ENCODE measurements around the gene SGSM2.

SGSM2 gene

DNA sequence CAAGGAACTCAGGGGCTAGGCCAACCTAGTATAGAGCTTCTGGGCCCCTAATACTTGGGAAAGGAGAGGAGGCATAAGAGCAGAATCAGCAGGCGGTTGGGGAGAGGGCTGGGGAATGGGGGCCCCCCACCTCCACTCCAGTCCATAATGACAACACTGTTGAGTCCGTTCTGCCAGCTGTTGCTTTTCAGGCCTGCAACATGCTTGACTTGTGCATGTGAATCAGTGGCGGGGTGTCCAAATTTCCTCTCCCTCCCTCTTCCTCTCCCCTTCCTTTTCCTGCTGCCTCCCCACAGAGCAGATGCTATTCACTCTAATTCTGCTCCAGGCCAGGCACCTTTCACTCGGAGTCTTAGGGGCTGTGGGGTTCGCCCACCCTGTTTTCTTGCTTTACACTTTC, 31.7 kb downstream of the SGSM2 start:
- DNase-seq = no peak

DNA sequence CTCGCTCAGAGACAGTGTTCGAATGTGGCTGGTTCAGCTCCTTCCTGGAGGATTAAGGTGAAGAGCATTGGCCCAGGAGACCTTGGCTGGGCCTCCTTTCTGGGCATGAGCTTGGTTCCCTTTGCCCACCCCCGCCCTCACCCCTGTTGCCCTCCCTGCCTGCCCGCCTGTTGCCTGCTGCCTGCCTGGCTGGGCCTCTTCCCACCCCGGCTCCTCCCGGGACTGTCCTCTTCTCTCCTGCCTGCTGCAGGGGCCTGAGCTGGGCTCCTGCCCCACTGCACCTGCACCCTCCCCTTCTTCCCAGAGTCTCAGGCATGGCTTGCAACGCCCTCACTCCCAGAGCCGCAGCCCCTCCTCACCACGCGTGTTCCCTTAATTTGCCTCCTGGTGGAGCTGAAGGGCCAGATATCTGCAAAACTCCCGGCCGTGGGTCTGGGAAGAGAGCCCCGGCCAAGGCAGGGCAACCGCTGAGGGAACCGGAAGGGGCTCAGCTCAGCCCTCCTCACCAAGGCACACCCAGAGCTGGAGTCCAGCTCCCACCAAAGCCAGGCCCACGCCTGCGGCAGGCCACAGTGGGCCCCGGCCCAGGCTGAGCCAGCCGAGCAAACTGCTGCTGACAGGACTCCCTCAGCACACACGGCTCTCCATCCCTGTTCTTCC, 32.4 kb downstream of the SGSM2 start:
- no peak for DNase-seq

DNA sequence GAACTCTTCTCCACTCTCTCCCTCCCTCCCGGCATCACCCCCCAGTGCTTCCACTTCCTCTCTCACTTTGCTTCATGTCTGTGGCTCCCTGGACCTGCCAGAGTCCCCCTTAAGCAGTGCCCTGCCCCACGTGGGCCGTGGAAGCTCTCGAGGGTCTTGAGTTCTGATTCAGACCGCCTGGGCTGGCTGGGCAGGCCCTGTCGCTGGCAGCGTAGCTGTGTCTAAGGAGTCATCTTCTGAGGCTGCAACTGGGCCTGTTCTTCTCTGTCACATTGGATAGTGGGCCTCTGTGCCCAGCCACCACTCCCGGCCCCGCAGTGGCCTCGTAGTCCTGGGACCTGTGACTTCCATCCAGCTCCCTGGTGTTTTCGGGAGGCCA, 32.9 kb downstream of the SGSM2 start:
- no peak for DNase-seq

DNA sequence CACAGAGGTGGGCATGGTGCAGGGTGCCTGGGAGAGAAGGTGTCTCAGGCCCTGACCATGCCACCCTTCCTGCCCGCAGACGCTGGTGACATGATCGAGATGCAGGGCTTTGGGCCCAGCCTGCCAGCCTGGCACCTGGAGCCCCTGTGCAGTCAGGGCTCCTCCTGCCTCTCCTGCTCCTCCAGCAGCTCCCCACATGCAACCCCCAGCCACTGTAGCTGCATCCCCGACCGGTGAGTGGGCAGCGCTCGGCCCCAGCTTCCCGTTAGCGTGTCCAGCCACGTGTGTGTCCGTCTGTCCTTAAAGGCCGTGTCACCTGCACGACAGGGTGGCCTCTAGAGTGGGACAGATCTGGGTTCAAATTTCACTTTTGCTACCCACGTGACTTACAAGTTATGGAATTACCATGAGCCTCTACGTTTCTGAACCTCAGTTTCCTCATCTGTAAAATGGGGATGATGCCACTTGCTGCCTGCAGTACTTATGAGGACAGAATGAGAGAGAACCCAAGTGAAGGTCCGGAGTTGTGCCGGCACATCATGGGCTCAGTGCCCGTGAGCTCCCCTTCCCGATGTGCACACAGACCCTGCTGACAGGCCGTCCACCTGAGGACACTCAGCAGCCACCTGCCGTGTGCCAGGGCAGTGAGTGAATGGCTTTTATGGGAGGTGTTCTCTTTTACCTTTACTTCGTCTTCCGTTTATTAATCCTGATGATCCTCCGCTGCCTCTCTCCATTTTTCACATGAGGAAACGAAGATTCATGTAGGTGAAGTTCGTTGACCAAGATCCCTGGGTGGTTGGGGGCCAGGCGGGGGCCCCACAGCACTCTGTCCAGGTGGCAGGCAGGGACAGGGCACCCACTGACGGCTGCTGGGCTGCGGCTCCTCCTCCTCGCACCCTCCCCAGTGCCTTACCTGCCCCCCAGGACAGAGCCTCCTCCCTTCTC, 34.2 kb downstream of the SGSM2 start:
- no peak for DNase-seq

DNA sequence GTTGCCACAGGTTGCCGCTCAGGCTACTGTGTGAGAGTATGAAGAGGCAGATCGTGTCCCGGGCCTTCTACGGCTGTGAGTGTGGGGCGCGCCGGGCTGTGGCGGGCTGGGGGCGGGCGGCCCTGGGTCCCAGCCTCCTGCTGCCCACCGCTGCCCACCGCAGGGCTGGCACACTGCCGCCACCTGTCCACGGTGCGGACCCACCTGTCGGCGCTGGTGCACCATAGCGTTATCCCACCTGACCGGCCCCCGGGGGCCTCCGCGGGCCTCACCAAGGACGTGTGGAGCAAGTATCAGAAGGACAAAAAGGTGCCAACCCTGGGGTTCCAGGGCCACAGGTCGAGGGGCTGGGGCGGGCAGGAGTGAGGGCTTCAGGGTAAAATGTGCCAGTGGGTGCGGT, 34.9 kb downstream of the SGSM2 start:
- DNase-seq = no peak

DNA sequence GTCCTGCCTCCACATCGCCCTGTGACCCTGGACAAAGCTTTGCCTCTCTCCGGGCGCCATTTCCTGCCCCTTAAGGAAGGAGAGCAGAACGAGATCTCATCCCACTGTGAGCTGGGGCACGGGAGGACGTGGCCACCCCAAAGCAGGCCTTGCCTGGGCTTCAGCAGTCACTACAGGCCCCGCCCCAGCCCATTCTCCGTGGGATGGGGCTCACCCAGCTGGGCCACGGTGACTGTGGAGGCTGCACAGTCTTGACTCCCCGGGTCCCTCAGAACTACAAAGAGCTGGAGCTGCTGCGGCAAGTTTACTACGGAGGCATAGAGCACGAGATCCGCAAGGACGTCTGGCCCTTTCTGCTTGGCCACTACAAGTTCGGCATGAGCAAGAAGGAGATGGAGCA, 35.4 kb downstream of the SGSM2 start:
- DNase-seq = no peak

DNA sequence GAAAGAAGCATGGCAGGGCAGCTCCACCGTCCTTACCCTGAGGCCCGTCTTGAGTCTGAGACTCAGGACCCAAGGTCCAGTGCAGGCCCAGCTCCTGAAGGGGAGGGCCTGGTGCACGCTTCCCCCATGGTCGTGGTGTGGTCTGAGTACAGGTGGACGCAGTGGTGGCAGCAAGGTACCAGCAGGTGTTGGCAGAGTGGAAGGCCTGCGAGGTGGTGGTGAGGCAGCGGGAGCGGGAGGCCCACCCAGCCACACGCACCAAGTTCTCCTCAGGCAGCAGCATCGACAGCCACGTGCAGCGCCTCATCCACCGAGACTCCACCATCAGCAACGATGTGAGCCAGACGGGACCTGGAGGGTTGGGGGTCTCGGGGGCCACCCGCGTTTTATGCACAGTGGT, 35.9 kb downstream of the SGSM2 start:
- no peak for DNase-seq

DNA sequence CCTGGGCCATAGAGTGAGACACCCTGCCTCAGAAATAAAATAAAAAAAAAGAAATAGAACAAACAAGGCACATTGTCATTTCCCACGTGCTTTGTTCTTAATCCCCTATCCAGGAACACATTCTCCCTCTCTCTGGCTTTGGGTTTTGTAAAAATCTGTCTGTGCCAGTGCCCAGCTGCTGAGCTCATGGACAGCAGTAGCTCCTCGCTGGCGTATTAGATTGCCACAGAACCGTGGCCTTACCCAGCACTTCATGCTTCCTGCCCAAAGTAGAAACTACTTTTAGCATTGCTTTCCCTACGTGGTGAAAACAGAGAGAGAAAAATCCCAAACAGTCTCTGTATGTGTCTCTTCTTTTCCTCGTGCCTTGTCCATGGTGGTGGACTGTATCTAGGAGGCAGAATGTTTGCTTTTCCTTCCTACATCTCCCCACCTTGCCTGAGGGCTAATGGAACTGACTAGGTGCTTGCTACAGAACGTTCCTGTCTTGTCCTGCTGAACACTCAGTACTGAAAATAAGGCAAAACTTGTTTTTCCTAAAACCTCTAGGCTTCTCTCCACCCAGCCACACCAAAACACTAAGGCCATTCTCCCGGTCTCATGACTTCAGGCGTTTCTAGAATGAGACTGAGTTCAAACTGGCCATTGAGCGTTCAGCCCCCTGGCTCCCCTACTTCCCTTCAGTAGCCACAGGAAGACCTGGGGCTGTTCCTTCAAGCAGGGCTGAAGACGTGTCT, 37.4 kb downstream of the SGSM2 start:
- DNase-seq = no peak

DNA sequence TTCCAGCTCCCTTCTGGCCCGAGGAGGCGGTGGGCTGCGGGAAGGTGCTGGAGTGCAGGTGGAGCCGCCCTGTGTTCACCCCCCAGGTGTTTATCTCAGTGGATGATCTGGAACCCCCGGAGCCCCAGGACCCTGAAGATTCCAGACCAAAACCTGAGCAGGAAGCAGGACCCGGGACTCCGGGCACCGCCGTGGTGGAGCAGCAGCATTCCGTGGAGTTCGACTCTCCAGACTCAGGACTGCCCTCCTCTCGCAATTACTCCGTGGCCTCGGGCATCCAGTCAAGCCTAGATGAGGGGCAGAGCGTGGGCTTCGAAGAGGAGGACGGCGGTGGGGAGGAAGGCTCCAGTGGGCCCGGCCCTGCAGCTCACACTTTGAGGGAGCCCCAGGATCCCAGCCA, 38.1 kb downstream of the SGSM2 start:
- no peak for DNase-seq

DNA sequence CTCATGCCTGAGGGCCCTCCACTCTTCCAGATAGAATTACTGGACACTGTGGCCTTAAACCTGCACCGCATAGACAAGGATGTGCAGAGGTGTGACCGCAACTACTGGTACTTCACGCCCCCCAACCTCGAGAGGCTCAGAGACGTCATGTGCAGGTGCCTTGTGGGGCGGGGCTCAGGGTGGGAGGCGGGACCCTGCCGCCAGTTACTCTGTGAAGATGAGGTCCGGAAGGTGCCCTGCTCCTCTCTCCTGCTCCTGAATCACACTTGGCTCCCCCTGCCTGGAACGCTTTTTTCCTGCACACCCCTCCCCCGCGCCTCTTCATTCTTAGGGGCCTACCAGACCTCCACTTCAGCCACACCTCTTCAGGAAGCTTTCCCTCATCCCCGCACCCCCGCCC, 38.8 kb downstream of the SGSM2 start:
- no peak for DNase-seq

DNA sequence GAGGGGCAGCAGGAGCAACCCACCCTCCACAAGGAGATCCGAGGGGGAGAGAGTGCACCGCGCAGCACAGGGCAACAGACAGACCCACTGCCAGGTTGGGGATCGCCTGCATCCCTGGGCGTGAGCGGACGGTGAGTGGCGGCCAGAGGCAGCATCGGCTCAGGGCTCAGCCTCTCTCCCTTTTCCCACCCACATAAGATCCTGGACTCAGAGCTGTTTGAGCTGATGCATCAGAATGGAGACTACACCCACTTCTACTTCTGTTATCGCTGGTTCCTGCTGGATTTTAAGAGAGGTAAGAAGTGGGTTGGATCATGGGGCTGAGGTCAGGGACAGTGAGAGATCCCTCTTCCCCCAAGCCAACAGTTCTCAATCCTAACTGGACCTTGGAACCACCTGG, 40.4 kb downstream of the SGSM2 start:
- DNase-seq = no peak

DNA sequence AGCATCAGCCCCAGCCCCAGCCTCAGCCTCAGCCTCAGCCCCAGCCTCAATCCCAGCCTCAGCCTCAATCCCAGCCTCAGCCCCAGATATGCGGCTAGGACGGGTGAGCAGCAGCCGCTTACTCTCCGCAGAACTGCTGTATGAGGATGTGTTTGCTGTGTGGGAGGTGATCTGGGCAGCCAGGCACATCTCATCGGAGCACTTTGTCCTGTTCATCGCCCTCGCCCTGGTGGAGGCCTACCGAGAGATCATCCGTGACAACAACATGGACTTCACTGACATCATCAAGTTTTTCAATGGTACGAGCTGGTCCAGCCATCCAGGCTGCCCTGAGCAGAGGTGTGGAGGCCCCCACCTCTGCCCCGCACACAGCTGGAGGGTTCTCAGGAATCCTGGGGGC, 41.6 kb downstream of the SGSM2 start:
- no peak for DNase-seq

DNA sequence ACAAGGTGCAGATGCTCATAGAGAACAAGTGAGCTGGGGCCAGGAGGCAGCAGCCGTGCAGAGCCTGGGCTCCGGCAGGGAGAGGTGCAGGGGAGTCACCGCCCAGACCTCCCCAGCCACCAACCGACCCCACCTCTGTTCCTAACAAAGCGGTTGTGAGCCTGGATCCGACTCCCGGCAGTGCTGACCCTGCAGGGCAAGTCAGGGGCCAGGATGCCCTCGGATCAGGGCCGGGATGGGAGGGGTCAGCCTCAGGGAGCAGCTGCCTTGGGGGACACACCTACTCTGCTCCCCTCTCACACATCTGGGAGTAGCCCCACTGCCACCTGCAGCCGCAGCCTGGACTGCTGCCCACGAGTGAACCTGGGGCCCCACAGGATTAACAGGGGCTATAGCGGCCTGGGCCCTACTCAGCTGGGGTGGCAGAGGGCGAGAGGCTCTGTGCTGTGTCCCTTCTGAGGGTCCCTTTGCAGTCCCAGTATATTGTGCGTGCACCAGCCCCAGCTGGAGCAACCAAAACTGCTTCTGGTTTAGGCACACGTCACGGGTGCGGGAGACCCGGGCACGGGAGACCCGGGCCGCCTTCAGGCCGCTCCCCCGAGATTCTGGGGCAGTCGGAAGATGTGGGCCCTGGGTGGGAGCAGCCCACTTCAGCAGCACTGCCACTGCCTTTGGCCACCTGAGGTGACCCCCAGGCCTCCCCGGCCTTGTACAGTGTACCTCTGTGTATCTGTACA, 42.4 kb downstream of the SGSM2 start:
- no peak for DNase-seq

DNA sequence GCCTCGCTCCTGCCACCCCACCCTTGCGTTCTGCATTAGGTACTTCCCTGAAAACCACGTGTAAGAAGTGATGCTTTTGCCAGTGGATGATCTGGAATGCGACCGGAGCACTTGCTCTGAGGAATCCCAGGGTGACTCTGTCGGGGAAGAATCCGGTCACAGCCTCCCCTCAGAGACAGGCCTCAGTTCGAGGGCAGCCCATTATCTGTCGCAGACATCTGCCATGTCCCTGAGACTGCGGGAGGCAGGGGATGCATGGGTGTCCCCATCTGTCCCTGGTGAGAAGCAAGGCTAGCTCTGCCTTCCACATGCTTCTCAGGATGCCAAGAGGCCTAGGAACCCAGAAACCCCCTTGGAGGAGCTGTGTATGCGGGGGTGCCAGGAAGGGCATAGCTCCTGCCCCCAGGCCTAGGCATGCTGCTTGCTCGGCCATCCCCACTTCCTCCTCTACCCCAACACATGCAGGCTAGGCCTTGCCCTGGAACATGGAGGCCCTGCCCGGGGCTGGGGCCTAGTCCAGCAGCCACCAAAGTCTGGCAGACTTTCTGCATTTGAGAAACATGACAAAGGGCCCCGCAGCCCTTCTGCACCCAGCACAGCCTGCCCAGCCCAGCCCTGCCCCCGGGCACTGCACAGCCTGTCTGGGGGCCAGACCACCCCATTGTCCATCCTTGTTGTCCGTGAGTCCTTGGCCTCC, 43.1 kb downstream of the SGSM2 start:
- DNase-seq = no peak

DNA sequence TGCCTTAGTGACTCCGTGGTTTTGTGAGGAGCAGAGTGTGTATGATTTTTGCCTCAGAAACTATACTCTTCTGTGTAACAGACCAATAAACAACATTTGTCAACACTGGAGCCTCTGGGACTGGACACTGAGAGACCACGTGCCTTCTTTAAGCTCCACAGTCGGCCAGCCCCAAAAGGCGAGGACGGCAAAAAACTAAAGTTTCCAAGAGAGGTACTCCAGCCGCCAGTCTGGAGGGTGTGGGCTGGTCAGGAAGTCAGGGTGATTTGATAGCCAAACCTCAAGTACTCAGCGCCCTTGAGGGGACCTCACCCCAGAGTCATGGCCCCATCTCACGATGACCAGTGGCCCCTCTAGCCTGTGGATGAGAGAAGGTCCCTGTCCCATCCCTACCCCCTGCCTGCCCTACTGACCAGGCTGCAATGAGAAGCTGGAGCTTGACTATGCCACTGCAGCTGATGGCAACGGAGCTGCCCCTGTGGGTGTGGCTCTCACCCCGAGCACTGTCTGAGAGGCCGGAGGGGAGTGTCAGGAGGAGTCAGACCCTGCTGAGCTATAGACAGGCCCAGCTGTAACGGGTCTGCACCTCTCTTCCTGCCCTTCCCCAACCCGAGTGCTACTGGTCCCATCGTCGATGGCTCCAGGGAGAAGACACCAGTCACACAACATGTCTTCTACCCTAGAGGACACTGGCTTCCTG, 43.8 kb downstream of the SGSM2 start:
- no peak for DNase-seq

DNA sequence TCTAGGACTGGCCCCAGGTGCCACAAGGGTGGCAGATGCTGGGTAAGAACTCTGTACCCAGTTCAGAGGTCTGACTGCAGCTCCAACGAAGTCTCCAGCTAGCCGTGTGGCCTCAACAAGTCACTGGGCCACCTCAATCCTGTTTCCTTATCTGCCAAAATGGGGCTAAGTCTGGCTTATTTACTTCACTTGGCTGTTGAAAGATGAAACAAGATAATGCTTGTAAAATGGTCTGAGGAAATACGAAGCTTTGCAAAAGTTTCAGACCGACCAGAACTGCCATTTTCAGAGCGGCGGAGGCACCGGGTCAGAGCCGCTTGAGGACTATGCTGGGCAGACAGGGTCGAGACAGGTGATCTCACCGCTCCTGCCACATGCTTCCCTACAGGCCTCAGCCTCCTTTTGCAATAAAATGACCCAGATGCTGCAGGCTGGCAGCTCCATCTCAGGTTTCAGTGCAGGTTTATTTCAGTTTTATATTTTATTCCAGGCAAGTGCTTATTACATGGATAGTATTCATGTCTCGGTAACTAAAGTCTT, 46.4 kb downstream of the SGSM2 start:
- no peak for DNase-seq

DNA sequence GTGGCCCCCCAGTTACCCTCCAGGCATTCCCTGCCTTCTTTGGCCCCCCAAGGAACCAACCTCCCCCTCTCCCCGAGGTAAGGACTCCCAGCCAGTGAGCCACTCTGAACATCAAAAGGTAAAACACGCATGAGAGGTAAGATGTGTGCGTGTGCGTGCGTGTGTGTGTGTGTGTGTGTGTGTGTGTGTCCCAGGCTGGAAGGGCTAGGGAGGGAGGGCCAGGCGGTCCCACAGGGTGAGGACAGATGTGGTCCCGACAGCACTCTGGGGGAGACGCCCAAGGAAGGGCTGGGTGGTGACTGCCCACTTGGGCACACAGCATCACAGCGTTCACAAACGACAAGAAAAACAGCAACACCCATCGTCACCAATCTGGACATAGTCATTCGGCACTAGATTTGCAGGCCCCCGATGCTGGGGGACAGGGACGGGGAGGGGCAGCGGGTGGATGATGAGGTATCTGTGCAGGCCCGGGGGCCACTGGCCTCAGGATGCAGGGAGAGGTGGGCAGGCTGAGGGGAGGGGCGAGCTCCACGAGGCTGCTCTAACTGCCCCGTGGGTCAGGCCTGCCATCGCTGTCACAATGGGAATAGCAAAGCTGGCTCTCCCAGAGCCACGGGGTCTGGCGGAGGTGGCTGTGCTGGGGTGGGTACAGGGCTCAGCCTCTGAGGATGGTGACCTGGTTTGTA, 47.3 kb downstream of the SGSM2 start:
- no peak for DNase-seq

DNA sequence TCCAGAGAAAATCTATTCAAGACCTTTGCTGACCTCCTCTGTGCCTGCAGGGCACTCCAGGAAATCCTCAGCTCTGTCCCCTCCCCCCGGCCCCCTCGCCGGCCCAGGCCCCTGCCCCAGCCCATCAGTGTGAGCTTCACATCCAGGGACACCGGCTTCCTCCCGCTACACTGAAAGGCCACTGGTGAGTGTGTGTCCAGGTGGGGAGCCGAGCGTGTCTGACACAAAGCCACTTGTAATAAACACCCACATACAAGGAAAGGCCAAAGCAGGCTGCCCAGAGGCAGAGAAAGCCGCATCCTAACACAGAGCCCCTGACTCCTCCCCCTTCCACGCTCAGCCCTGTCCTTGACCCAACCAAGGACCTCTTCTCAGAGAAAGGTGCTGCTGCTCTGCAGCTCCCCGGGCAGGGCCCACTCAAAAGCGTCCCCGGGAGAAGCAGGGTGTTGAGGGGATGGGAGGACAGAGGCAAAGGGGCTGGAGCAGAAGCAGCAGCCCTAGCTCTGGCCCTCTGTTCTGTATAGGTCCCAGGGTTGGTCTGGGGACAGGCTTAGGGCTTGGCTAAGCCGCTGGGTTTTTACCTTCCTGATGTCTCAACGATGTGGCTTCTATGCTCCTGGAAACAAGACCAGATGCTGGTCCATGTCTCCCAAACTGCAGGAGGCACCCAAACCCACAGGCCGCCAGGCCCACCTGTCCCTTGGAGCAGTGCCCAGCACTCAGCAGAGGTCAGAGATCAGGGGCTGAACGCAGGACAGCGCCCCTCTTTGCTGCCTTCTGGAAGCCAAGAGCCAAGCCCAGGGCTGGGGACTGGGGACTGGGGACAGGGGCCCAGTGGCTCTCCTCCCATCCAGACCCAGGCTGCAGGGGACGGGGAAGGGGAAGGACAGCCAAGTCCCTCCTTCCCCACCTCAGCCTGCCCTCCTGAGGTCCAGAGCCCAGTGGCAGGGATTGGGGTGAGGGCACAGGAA, 48.2 kb downstream of the SGSM2 start:
- DNase-seq = no peak

DNA sequence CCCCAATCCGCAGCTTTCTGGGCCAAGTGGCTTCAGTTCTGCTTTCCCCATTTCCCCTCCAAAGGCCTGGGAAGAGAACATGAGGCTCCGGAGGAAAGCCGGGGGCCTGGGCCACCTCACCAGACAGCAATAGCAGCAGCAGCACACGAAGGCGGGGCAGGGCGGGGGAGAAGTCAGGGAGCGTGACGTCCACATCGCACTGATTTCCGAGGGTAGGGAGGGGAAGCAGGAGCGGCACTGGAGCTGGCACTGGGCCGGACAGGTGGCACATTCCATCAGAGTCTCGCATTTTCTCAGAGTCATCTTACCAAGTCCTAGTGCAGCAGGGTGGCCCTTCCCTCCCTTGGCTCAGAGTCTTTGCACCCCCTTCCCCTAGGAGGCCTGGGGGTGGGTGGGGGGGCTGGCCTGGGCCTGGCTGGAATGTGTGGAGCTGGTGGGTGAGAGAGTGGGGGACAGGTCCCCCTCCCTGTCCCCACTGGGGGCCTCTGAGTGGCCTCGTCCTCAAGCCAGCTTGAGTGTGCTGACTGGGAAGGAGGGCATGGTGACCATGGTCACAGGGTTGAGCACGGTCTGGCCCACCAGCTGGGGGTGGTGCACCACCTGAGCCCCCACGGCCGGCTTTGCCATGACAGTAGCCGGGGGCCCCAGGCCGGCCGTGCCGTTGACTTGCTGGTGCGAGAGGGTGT, 49.2 kb downstream of the SGSM2 start:
- DNase-seq = no peak

All from NK-92 treated with Interleukin-12 subunit alpha and Interleukin-12 subunit beta, amount 100 ng/mL, for 24 hours (cell line).